Prostate gland (tissue), 2 donors: ENCODE data around the gene AAMDC.

Experiments
- POLR2A ChIP-seq: fragments of 450-650 bp; IDR thresholded peaks from one replicate; pipeline ENCODE4 v1.6.1; 2016; ENCODE audit warnings: antibody characterized with exemption, mild to moderate bottlenecking
- TF ChIP-seq, protein P1 (sequence below), 4 experiments: fragments of 200-600 bp in 2 of 4; fragments of 450-650 bp in 2 of 4; sonication (generic) in 2 of 4; IDR thresholded peaks; 1 replicate in 3 of 4; 2 replicates in 1 of 4; pipeline ENCODE4 v1.5.1; 2016 to 2019; ENCODE audit warnings: antibody characterized with exemption in 4 of 4, mild to moderate bottlenecking in 2 of 4, moderate library complexity in 2 of 4

DNA sequence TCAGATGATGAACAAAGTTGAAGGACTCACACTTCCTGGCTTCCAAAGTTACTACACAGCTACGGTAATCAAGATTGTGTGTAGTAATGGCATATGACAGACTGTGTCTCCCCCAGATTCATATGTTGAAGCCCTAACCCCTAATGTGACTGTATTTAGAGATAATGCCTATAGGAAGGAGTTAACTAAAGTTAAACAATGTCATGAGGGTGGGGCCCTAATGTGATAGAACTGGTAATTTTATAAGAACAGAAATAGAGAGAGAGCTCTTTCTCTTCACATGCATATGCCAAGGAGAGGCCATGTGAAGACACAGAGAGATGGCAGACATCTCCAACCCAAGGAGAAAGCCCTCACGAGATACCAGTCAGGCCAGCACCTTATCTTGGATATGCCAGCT lies 8.0 kb downstream of the AAMDC start:
- TF ChIP-seq POLR2A = no peak
- TF ChIP-seq, protein P1, sequence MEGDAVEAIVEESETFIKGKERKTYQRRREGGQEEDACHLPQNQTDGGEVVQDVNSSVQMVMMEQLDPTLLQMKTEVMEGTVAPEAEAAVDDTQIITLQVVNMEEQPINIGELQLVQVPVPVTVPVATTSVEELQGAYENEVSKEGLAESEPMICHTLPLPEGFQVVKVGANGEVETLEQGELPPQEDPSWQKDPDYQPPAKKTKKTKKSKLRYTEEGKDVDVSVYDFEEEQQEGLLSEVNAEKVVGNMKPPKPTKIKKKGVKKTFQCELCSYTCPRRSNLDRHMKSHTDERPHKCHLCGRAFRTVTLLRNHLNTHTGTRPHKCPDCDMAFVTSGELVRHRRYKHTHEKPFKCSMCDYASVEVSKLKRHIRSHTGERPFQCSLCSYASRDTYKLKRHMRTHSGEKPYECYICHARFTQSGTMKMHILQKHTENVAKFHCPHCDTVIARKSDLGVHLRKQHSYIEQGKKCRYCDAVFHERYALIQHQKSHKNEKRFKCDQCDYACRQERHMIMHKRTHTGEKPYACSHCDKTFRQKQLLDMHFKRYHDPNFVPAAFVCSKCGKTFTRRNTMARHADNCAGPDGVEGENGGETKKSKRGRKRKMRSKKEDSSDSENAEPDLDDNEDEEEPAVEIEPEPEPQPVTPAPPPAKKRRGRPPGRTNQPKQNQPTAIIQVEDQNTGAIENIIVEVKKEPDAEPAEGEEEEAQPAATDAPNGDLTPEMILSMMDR (IDR thresholded peaks at IDR 0.05) = no peak
